ENCODE results near the gene MST1. TPM values are rescaled to one million over a fixed set of nuclear protein-coding genes. Genes with fewer than 3 reads are reported as not detected.

MST1 gene
- total and polyA plus RNA-seq, 2 experiments from 2014 or later = 116 to 158 TPM

- H3K4me3 ChIP-seq = no peak overlapping the region
- H3K79me2 ChIP-seq = no peaks in the 10 kb centered on the region
- H3K27me3 ChIP-seq = no peaks in the 10 kb centered on the region
- DNase-seq (ENCODE audit: low spot score) = no peak
- H2AFZ ChIP-seq = no peak overlapping the region
- no peak overlapping the region for H3K4me2 ChIP-seq
- H3K36me3 ChIP-seq (replicated peaks; ENCODE audit: insufficient read depth, low read depth) = no peaks in the 10 kb centered on the region
- H4K20me1 ChIP-seq (ENCODE audit: insufficient read depth, poor library complexity, severe bottlenecking) = no peaks in the 10 kb centered on the region
- no peaks in the 10 kb centered on the region for H3K9me2 ChIP-seq (replicated peaks; ENCODE audit: insufficient read depth)
- peaks cover 28% of the 10 kb centered on the region for H3K4me1 ChIP-seq (ENCODE audit: insufficient read depth)
- no peak for TF ChIP-seq EZH2 (IDR thresholded peaks at IDR 0.05; ENCODE audit: borderline replicate concordance)
- no peak for TF ChIP-seq CTCF (IDR thresholded peaks at IDR 0.05; ENCODE audit: poor library complexity)
- 93% methylated on average over 6 of the region's 6 CpGs for WGBS (ENCODE audit: low lambda C conversion rate, missing lambda C conversion rate)
- no peaks in the 10 kb centered on the region for H3K9me3 ChIP-seq (ENCODE audit: low read depth)
- H3K27ac ChIP-seq = no peak overlapping the region
Measured at GRCh38 chr3:49665822-49666519, 23.3 kb downstream of the MST1 start.

- H4K20me1 ChIP-seq (ENCODE audit: insufficient read depth, poor library complexity, severe bottlenecking) = no peaks in the 10 kb centered on the region
- DNase-seq (ENCODE audit: low spot score) = no peak
- H3K27me3 ChIP-seq = no peaks in the 10 kb centered on the region
- no peak overlapping the region for H3K27ac ChIP-seq
- no peak overlapping the region for H3K4me3 ChIP-seq
- H3K36me3 ChIP-seq (replicated peaks; ENCODE audit: insufficient read depth, low read depth) = no peaks in the 10 kb centered on the region
- TF ChIP-seq EZH2phosphoT487 (IDR thresholded peaks at IDR 0.05; ENCODE audit: low read depth, severe bottlenecking, unreplicated experiment) (no peak), EZH2 (IDR thresholded peaks at IDR 0.05; ENCODE audit: borderline replicate concordance) (no peak), CTCF (IDR thresholded peaks at IDR 0.05; ENCODE audit: poor library complexity) (no peak)
- no peak overlapping the region for H2AFZ ChIP-seq
- H3K4me2 ChIP-seq = no peak overlapping the region
- no peaks in the 10 kb centered on the region for H3K79me2 ChIP-seq
- H3K9me2 ChIP-seq (replicated peaks; ENCODE audit: insufficient read depth) = no peaks in the 10 kb centered on the region
- H3K4me1 ChIP-seq (ENCODE audit: insufficient read depth) = peaks cover 27% of the 10 kb centered on the region
- H3K9me3 ChIP-seq (ENCODE audit: low read depth) = no peaks in the 10 kb centered on the region
- 94% methylated on average over 11 of the region's 11 CpGs for WGBS (ENCODE audit: low lambda C conversion rate, missing lambda C conversion rate)
Measured at GRCh38 chr3:49664300-49664699, 25.0 kb downstream of the MST1 start.

- Histone ChIP-seq H3K4me2 (no peak overlapping the region), H3K27ac (no peak overlapping the region), H4K20me1 (ENCODE audit: insufficient read depth, poor library complexity, severe bottlenecking) (no peaks in the 10 kb centered on the region), H2AFZ (no peak overlapping the region), H3K36me3 (replicated peaks; ENCODE audit: insufficient read depth, low read depth) (no peaks in the 10 kb centered on the region), H3K9me3 (ENCODE audit: low read depth) (no peaks in the 10 kb centered on the region), H3K79me2 (no peaks in the 10 kb centered on the region), H3K9me2 (replicated peaks; ENCODE audit: insufficient read depth) (no peaks in the 10 kb centered on the region), H3K4me3 (no peak overlapping the region), H3K27me3 (no peaks in the 10 kb centered on the region), H3K4me1 (ENCODE audit: insufficient read depth) (peaks cover 22% of the 10 kb centered on the region)
- no peak for DNase-seq (ENCODE audit: low spot score)
- 95% methylated on average over 1 of the region's 1 CpG for WGBS (ENCODE audit: low lambda C conversion rate, missing lambda C conversion rate)
- TF ChIP-seq EZH2phosphoT487 (IDR thresholded peaks at IDR 0.05; ENCODE audit: low read depth, severe bottlenecking, unreplicated experiment) = no peak
- no peak for TF ChIP-seq EZH2 (IDR thresholded peaks at IDR 0.05; ENCODE audit: borderline replicate concordance)
- TF ChIP-seq CTCF (IDR thresholded peaks at IDR 0.05; ENCODE audit: poor library complexity) = no peak
Measured at GRCh38 chr3:49663831-49664230, 25.4 kb downstream of the MST1 start.
